ENCODE measurements around the gene RASSF1. TPM values are rescaled to one million over a fixed set of nuclear protein-coding genes. Genes with fewer than 3 reads are reported as not detected.

RASSF1 gene
- total RNA-seq, 5 donors from 2014 or later (not counting 1 experiment from before 2014, with no cell fraction given): 73.2 to 153 (median 79.6) TPM

GRCh38 chr3:50350527-50351322 lies 10.1 kb upstream of the RASSF1 start, which contains the start of the genes CYB561D2 and NPRL2:
TSS of gene CYB561D2 (plus strand) at chr3:50350862. CDS start at chr3:50351434, 572 bp downstream.
TSS of gene NPRL2 (minus strand) at chr3:50350775. CDS start at chr3:50350652, 123 bp downstream.
- H3K4me1 Mint-ChIP-seq: peaks cover 66 to 70% (median 67%) of the 10 kb centered on the region in 3 donors
- H3K27ac Mint-ChIP-seq: peak within 1 kb of the TSS; percentile 99 to 100
- Histone ChIP-seq H3K36me3 (ENCODE audit: control insufficient read depth in 2 of 2, extremely low read depth in 1 of 2, insufficient read depth in 1 of 2, low read length in 1 of 2) (peaks cover 5 to 52% of the 10 kb centered on the region in 2 donors), H3K27ac (ENCODE audit: low read length) (peak within 1 kb of the TSS; percentile 89), H3K4me3 (ENCODE audit: control insufficient read depth in 1 of 2, extremely low read depth in 1 of 2, low read length in 1 of 2) (peak within 1 kb of the TSS; percentile 88 to 96), H3K27me3 (replicated peaks in 1 of 2; ENCODE audit: control insufficient read depth in 2 of 2, extremely low read depth in 1 of 2, insufficient read depth in 2 of 2, low read length in 1 of 2) (no peaks in the 10 kb centered on the region), H3K4me1 (ENCODE audit: control insufficient read depth in 1 of 2, extremely low read depth in 1 of 2, insufficient read depth in 2 of 2, low read length in 2 of 2) (peaks cover 20 to 69% of the 10 kb centered on the region in 2 experiments), H3K9me3 (no peaks in the 10 kb centered on the region)
- CTCF ChIA-PET: interaction anchor here in 1 of 2 donors (1.0 to 2.1 kb wide), 8 partner anchors 9 to 261 kb away, joined by 3 to 10 read pairs (median 3); partner anchors contain the start of genes CISH, HYAL3, NAA80 and RASSF1
- POLR2A ChIA-PET: interaction anchor here (0.5 to 0.8 kb wide), 4 partner anchors 9 to 50 kb away, joined by 3 to 6 read pairs (median 4); no protein-coding TSS in a partner anchor
- H3K9me3 Mint-ChIP-seq: no peaks in the 10 kb centered on the region
- peak within 1 kb of the TSS; percentile 94 to 99 (median 97) for H3K4me3 Mint-ChIP-seq
- DNase-seq (peak; percentile 98 to 100 (median 99)), ATAC-seq (replicated peaks in 1 of 4) (peak; percentile 88 to 91 (median 90))
- WGBS (ENCODE audit: insufficient coverage): under 1% methylated on average over 59 of the region's 64 CpGs
- H3K36me3 Mint-ChIP-seq: peaks cover 21% of the 10 kb centered on the region
- no peaks in the 10 kb centered on the region for H3K27me3 Mint-ChIP-seq

DNA sequence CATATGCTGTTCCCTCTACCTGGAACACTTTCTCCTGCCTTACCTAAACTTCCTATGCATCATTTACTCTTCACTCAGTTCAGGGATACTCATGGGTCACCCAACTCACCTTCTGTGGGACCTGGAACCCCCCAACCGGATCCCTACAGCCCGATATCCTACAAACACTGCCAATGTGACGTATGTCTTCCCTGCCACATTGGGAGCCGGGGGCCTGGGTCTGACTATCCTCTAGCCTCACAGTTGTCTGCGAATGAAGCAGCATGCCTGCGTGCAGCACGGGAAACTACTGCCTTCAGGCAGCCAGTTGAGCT lies 9.5 kb upstream of the RASSF1 start:
- POLR2A ChIA-PET: interaction anchor here (0.5 to 0.8 kb wide), 3 partner anchors 13 to 49 kb away, joined by 3 to 6 read pairs (median 5); no protein-coding TSS in a partner anchor
- H3K36me3 ChIP-seq (ENCODE audit: control insufficient read depth in 2 of 2, extremely low read depth in 1 of 2, insufficient read depth in 1 of 2, low read length in 1 of 2): peaks cover 3 to 46% of the 10 kb centered on the region in 2 donors
- Mint-ChIP-seq H3K27me3 (no peaks in the 10 kb centered on the region), H3K9me3 (no peaks in the 10 kb centered on the region), H3K27ac (peak overlapping the region; percentile 99 to 100), H3K36me3 (peaks cover 21% of the 10 kb centered on the region), H3K4me3 (peak overlapping the region; percentile 94 to 99 (median 97)), H3K4me1 (peaks cover 67 to 69% (median 69%) of the 10 kb centered on the region in 3 donors)
- ATAC-seq (replicated peaks in 1 of 4) (no peak), DNase-seq (no peak)
- H3K27ac ChIP-seq (ENCODE audit: low read length): peak overlapping the region; percentile 89
- no peaks in the 10 kb centered on the region for H3K9me3 ChIP-seq
- no peaks in the 10 kb centered on the region for H3K27me3 ChIP-seq (replicated peaks in 1 of 2; ENCODE audit: control insufficient read depth in 2 of 2, extremely low read depth in 1 of 2, insufficient read depth in 2 of 2, low read length in 1 of 2)
- H3K4me1 ChIP-seq (ENCODE audit: control insufficient read depth in 1 of 2, extremely low read depth in 1 of 2, insufficient read depth in 2 of 2, low read length in 2 of 2): peaks cover 22 to 70% of the 10 kb centered on the region in 2 experiments
- H3K4me3 ChIP-seq (ENCODE audit: control insufficient read depth in 1 of 2, extremely low read depth in 1 of 2, low read length in 1 of 2): peak overlapping the region; percentile 88 to 96
- CTCF ChIA-PET: interaction anchor here in 1 of 2 donors (1.0 to 2.1 kb wide), 8 partner anchors 9 to 261 kb away, joined by 3 to 10 read pairs (median 3); partner anchors contain the start of genes CISH, HYAL3, NAA80 and RASSF1
- WGBS (ENCODE audit: insufficient coverage): 6% methylated on average over 6 of the region's 7 CpGs

DNA sequence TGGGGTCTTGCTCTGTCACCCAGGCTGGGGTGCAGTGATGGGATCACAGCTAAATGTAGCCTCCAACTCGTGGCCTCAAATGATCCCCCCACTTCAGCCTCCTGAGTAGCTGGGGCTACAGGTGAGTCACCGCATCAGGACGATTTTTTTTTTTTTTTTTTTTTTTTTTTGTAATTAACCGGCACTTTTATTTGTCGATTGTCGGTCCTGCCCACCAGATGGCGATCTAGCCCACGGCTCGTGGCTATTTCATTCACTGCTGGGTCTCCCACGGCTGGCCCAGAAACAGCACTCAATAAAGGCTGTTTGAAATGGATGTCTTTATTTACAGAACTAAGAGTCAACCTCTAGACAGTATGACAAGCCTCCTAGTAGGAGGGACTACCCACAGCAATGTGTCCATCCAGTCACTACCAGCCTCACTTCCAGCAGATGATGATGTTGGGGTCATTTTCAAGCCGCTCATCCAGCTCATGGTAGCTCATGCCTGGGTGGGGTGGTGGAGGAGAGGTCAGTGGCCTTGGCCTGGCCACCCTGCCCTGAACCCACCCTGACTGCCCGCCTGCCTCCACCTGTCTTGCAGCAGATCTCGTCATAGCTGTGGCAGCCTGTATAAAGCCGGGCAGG lies 6.7 kb upstream of the RASSF1 start:
- no peak for ATAC-seq (replicated peaks in 1 of 4)
- 98% methylated on average over 4 of the region's 14 CpGs for WGBS (ENCODE audit: insufficient coverage)
- peak; percentile 47 to 90 (median 71) for DNase-seq

GRCh38 chr3:50345586-50346234 lies 5.1 kb upstream of the RASSF1 start, which contains the start of gene ZMYND10:
TSS of gene ZMYND10 (minus strand) at chr3:50345732. CDS start at chr3:50345579, 153 bp downstream.
- Mint-ChIP-seq H3K4me3 (peak within 1 kb of the TSS; percentile 32 to 74 (median 49)), H3K27me3 (no peaks in the 10 kb centered on the region), H3K4me1 (peaks cover 46 to 66% (median 60%) of the 10 kb centered on the region in 3 donors), H3K36me3 (peaks cover 16% of the 10 kb centered on the region), H3K27ac (peak within 1 kb of the TSS; percentile 52 to 58), H3K9me3 (no peaks in the 10 kb centered on the region)
- H3K4me3 ChIP-seq (ENCODE audit: control insufficient read depth in 1 of 2, extremely low read depth in 1 of 2, low read length in 1 of 2): peak within 1 kb of the TSS; percentile 20 to 36
- DNase-seq: peak; percentile 30 to 86 (median 65)
- ChIA-PET CTCF (interaction anchor here in 1 of 2 donors (0.6 kb wide), 1 partner anchor 9 kb away, joined by 3 read pairs; no protein-coding TSS in a partner anchor), POLR2A (no interaction called here)
- peak; percentile 14 to 48 (median 22) for ATAC-seq (replicated peaks in 1 of 4)
- 16% methylated on average over 43 of the region's 45 CpGs for whole genome bisulfite sequencing (ENCODE audit: insufficient coverage)
- H3K27ac ChIP-seq (ENCODE audit: low read length): no peak within 1 kb of the TSS
- H3K4me1 ChIP-seq (ENCODE audit: control insufficient read depth in 1 of 2, extremely low read depth in 1 of 2, insufficient read depth in 2 of 2, low read length in 2 of 2): peaks cover 19 to 79% of the 10 kb centered on the region in 2 experiments
- peaks cover 0 to 19% of the 10 kb centered on the region in 2 donors for H3K36me3 ChIP-seq (ENCODE audit: control insufficient read depth in 2 of 2, extremely low read depth in 1 of 2, insufficient read depth in 1 of 2, low read length in 1 of 2)
- H3K9me3 ChIP-seq: no peaks in the 10 kb centered on the region
- no peaks in the 10 kb centered on the region for H3K27me3 ChIP-seq (replicated peaks in 1 of 2; ENCODE audit: control insufficient read depth in 2 of 2, extremely low read depth in 1 of 2, insufficient read depth in 2 of 2, low read length in 1 of 2)

More for the DNA sequence above, 6.7 kb upstream of the RASSF1 start:
- CTCF ChIA-PET: interaction anchor here in 1 of 2 donors (0.6 to 1.8 kb wide), 14 partner anchors 9 to 292 kb away, joined by 3 to 13 read pairs (median 4); partner anchors contain the start of genes CISH and TUSC2
- H3K9me3 Mint-ChIP-seq: no peaks in the 10 kb centered on the region
- Histone ChIP-seq H3K36me3 (ENCODE audit: control insufficient read depth in 2 of 2, extremely low read depth in 1 of 2, insufficient read depth in 1 of 2, low read length in 1 of 2) (peaks cover 0 to 22% of the 10 kb centered on the region in 2 donors), H3K4me3 (ENCODE audit: control insufficient read depth in 1 of 2, extremely low read depth in 1 of 2, low read length in 1 of 2) (no peak overlapping the region), H3K9me3 (no peaks in the 10 kb centered on the region), H3K27ac (ENCODE audit: low read length) (no peak overlapping the region), H3K27me3 (replicated peaks in 1 of 2; ENCODE audit: control insufficient read depth in 2 of 2, extremely low read depth in 1 of 2, insufficient read depth in 2 of 2, low read length in 1 of 2) (no peaks in the 10 kb centered on the region), H3K4me1 (ENCODE audit: control insufficient read depth in 1 of 2, extremely low read depth in 1 of 2, insufficient read depth in 2 of 2, low read length in 2 of 2) (peaks cover 22 to 76% of the 10 kb centered on the region in 2 experiments)
- H3K27me3 Mint-ChIP-seq: no peaks in the 10 kb centered on the region
- H3K36me3 Mint-ChIP-seq: peaks cover 16% of the 10 kb centered on the region
- POLR2A ChIA-PET: interaction anchor here in 1 of 2 donors (0.6 to 0.7 kb wide), 2 partner anchors 11 to 18 kb away, joined by 3 to 8 read pairs; no protein-coding TSS in a partner anchor
- H3K4me3 Mint-ChIP-seq: peak overlapping the region in 2 of 3 donors; percentile 6 to 74
- H3K27ac Mint-ChIP-seq: peak overlapping the region; percentile 63 to 68
- peaks cover 56 to 71% (median 63%) of the 10 kb centered on the region in 3 donors for H3K4me1 Mint-ChIP-seq

DNA sequence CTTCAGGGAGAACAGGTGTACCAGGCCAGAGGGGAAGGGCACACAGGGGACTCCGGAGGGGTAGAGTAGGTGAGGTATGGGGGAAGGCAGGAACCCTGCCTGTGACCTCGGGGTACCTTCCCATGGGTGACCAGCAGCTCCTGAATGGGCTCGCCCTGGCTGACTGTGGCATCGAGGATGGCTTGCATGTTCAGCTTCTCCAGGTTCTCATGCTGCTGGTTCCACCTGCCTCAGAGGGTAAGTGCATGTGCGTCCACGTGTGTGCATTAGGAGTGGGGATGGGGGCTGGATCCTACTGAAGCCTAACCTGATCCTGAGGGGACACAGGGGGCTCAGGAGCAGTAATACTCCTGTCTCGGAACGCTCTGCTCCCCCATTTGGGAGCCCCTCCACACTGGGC lies 4.4 kb upstream of the RASSF1 start:
- Mint-ChIP-seq H3K27ac (peak overlapping the region in 1 of 2 donors; percentile 2), H3K4me3 (peak overlapping the region in 2 of 3 donors; percentile 9 to 74), H3K27me3 (no peaks in the 10 kb centered on the region), H3K36me3 (peaks cover 14% of the 10 kb centered on the region), H3K4me1 (peaks cover 40 to 63% (median 55%) of the 10 kb centered on the region in 3 donors), H3K9me3 (no peaks in the 10 kb centered on the region)
- H3K27me3 ChIP-seq (replicated peaks in 1 of 2; ENCODE audit: control insufficient read depth in 2 of 2, extremely low read depth in 1 of 2, insufficient read depth in 2 of 2, low read length in 1 of 2): no peaks in the 10 kb centered on the region
- H3K27ac ChIP-seq (ENCODE audit: low read length): no peak overlapping the region
- ChIA-PET CTCF (interaction anchor here in 1 of 2 donors (1.1 kb wide), 1 partner anchor 11 kb away, joined by 3 read pairs; no protein-coding TSS in a partner anchor), POLR2A (no interaction called here)
- no peak for ATAC-seq (replicated peaks in 1 of 4)
- H3K36me3 ChIP-seq (ENCODE audit: control insufficient read depth in 2 of 2, extremely low read depth in 1 of 2, insufficient read depth in 1 of 2, low read length in 1 of 2): peaks cover 0 to 19% of the 10 kb centered on the region in 2 donors
- peaks cover 20 to 80% of the 10 kb centered on the region in 2 experiments for H3K4me1 ChIP-seq (ENCODE audit: control insufficient read depth in 1 of 2, extremely low read depth in 1 of 2, insufficient read depth in 2 of 2, low read length in 2 of 2)
- DNase-seq: no peak
- WGBS (ENCODE audit: insufficient coverage): 87% methylated on average over 8 of the region's 8 CpGs
- H3K4me3 ChIP-seq (ENCODE audit: control insufficient read depth in 1 of 2, extremely low read depth in 1 of 2, low read length in 1 of 2): no peak overlapping the region
- no peaks in the 10 kb centered on the region for H3K9me3 ChIP-seq
